GM12878 (cell line): ENCODE measurements around the gene IL10. TPM values are rescaled to one million over a fixed set of nuclear protein-coding genes. Genes with fewer than 3 reads are reported as not detected.
A peak's percentile ranks its signal among the peaks of the same experiment; 100 is the strongest.

Experiments used
- ATF7 ChIP-seq: fragments of 450-650 bp; IDR thresholded peaks from 2 replicates; pipeline ENCODE4 v1.6.1; 2016; ENCODE audit warnings: low read depth, mild to moderate bottlenecking
- BACH1 ChIP-seq: fragments of 450-650 bp; IDR thresholded peaks from 2 replicates; pipeline ENCODE4 v1.6.1; 2017; ENCODE audit warnings: mild to moderate bottlenecking, borderline replicate concordance
- CBFB ChIP-seq: IDR thresholded peaks from 2 replicates; pipeline ENCODE4 v1.6.1; 2016; ENCODE audit warnings: antibody characterized with exemption, low read depth
- HCFC1 ChIP-seq: fragments of 150-350 bp; IDR thresholded peaks from 2 replicates; pipeline ENCODE4 v1.6.1; 2014; ENCODE audit warnings: low read length
- MEF2A ChIP-seq: IDR thresholded peaks from 2 replicates; pipeline ENCODE4 v1.6.1; 2011; ENCODE audit warnings: low read depth, mild to moderate bottlenecking, low read length, moderate library complexity; ENCODE audit not compliant: insufficient read depth
- MXI1 ChIP-seq: fragments of 150-350 bp; IDR thresholded peaks from 2 replicates; pipeline ENCODE4 v1.6.1; 2011; ENCODE audit warnings: low read depth, mild to moderate bottlenecking, inconsistent platforms, low read length, improper control_type of control experiment
- NFYB ChIP-seq: IDR thresholded peaks from 2 replicates; pipeline ENCODE4 v1.6.1; 2011; ENCODE audit warnings: low read depth, mild to moderate bottlenecking, low read length, improper control_type of control experiment, moderate library complexity; ENCODE audit not compliant: insufficient read depth
- NR2F1 ChIP-seq: fragments of 450-650 bp; conservative IDR thresholded peaks from 2 replicates; pipeline ENCODE4 v1.6.1; 2017; ENCODE audit warnings: mild to moderate bottlenecking
- SP1 ChIP-seq: IDR thresholded peaks from one replicate; pipeline ENCODE4 v1.6.1; 2011; ENCODE audit warnings: low read depth, low read length
- STAT3 ChIP-seq: IDR thresholded peaks from 2 replicates; pipeline ENCODE4 v1.6.1; 2011; ENCODE audit warnings: low read depth, low read length, improper control_type of control experiment
- ZSCAN29 ChIP-seq: fragments of 450-650 bp; IDR thresholded peaks from 2 replicates; pipeline ENCODE4 v1.6.1; 2017; ENCODE audit warnings: mild to moderate bottlenecking, moderate library complexity
- polyA plus RNA-seq, 11 experiments: library from polyadenylated mRNA; depleted of rRNA in 4 of 11; unstranded in 6 of 11; stranded (reverse) in 5 of 11; fragments of >200 nt; fragmentation: Nextera tagmentation in 4 of 11; fragmentation: Illumina TruSeq in 1 of 11; extraction: Ambion mirVana in 4 of 11; extraction: Trizol in 1 of 11; gene quantifications; 1 replicate in 1 of 11; 2 replicates in 10 of 11; pipeline versions ENCODE4 v1.2.1 to v1.2.3, GENCODE V29; 2011 to 2016; ENCODE audit warnings: inconsistent platforms in 2 of 11, missing spikeins in 2 of 11, low read depth in 1 of 11
- total RNA-seq, 4 experiments: library from RNA; depleted of rRNA in 3 of 4; stranded (reverse); fragments of >200 nt in 3 of 4; fragmentation: Illumina TruSeq in 1 of 4; extraction: Trizol in 1 of 4; gene quantifications; 2 replicates each; pipeline versions ENCODE4 v1.2.1 to v1.2.3, GENCODE V29; 2013 to 2021
- TF ChIP-seq, protein P1 (sequence below): fragments of 150-350 bp; IDR thresholded peaks from 2 replicates; pipeline ENCODE4 v1.6.1; 2016; ENCODE audit warnings: low read depth, low read length
- TF ChIP-seq, protein P2 (sequence below): fragments of 450-650 bp; IDR thresholded peaks from 2 replicates; pipeline ENCODE4 v1.6.1; 2017; ENCODE audit warnings: antibody characterized with exemption, mild to moderate bottlenecking, moderate library complexity
- TF ChIP-seq, protein P3 (sequence below): fragments of 450-650 bp; IDR thresholded peaks from 2 replicates; pipeline ENCODE4 v1.6.1; 2017; ENCODE audit warnings: mild to moderate bottlenecking, moderate library complexity
- TF ChIP-seq, protein P4 (sequence below): fragments of 450-650 bp; IDR thresholded peaks from 2 replicates; pipeline ENCODE4 v1.6.1; 2014; ENCODE audit warnings: mild to moderate bottlenecking
- TF ChIP-seq, protein P5 (sequence below): fragments of 450-650 bp; IDR thresholded peaks from 2 replicates; pipeline ENCODE4 v1.6.1; 2018; ENCODE audit warnings: mild to moderate bottlenecking, low read depth, moderate library complexity; ENCODE audit not compliant: partially characterized antibody

The IL10 gene
- total and polyA plus RNA-seq, 10 of the 15 experiments (the other 5 are each of a cell fraction or from before 2014, with no cell fraction given): 0.34 to 5.0 (median 1.1) TPM

DNA sequence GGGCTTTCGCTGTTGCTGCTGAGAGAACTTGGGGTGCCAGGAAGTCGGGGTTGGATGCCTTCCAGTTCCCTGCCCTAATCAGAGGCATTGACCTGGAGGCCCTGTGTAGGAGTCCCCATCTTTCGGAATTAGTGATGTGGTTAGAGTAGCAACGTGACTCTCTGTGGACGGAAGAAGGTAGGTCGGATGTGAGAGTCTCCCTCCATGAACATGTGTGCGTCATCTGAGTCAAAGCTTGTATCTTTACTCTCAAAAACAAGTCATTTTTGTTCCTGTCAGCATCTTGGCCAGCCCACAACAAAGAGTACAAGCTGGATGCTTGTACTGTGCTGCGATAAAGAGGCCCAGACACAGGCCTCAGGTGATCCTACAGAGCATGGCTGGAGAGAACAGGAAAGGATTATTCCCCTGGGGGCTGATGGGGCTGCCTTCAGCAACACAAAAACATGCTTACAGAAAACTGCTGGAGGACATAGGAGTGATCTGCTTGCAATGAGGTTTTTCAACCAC is 31.0 kb upstream of the IL10 start (continued):
- TF ChIP-seq, protein P1, sequence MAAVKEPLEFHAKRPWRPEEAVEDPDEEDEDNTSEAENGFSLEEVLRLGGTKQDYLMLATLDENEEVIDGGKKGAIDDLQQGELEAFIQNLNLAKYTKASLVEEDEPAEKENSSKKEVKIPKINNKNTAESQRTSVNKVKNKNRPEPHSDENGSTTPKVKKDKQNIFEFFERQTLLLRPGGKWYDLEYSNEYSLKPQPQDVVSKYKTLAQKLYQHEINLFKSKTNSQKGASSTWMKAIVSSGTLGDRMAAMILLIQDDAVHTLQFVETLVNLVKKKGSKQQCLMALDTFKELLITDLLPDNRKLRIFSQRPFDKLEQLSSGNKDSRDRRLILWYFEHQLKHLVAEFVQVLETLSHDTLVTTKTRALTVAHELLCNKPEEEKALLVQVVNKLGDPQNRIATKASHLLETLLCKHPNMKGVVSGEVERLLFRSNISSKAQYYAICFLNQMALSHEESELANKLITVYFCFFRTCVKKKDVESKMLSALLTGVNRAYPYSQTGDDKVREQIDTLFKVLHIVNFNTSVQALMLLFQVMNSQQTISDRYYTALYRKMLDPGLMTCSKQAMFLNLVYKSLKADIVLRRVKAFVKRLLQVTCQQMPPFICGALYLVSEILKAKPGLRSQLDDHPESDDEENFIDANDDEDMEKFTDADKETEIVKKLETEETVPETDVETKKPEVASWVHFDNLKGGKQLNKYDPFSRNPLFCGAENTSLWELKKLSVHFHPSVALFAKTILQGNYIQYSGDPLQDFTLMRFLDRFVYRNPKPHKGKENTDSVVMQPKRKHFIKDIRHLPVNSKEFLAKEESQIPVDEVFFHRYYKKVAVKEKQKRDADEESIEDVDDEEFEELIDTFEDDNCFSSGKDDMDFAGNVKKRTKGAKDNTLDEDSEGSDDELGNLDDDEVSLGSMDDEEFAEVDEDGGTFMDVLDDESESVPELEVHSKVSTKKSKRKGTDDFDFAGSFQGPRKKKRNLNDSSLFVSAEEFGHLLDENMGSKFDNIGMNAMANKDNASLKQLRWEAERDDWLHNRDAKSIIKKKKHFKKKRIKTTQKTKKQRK: no peak
- peak; percentile 90; the same call in 1 of the 2 replicates for TF ChIP-seq STAT3
- TF ChIP-seq NR2F1: peak; percentile 99
- TF ChIP-seq, protein P2, sequence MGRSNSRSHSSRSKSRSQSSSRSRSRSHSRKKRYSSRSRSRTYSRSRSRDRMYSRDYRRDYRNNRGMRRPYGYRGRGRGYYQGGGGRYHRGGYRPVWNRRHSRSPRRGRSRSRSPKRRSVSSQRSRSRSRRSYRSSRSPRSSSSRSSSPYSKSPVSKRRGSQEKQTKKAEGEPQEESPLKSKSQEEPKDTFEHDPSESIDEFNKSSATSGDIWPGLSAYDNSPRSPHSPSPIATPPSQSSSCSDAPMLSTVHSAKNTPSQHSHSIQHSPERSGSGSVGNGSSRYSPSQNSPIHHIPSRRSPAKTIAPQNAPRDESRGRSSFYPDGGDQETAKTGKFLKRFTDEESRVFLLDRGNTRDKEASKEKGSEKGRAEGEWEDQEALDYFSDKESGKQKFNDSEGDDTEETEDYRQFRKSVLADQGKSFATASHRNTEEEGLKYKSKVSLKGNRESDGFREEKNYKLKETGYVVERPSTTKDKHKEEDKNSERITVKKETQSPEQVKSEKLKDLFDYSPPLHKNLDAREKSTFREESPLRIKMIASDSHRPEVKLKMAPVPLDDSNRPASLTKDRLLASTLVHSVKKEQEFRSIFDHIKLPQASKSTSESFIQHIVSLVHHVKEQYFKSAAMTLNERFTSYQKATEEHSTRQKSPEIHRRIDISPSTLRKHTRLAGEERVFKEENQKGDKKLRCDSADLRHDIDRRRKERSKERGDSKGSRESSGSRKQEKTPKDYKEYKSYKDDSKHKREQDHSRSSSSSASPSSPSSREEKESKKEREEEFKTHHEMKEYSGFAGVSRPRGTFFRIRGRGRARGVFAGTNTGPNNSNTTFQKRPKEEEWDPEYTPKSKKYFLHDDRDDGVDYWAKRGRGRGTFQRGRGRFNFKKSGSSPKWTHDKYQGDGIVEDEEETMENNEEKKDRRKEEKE: no peak
- no peak for TF ChIP-seq ZSCAN29
- TF ChIP-seq CBFB: peak; percentile 90
- TF ChIP-seq, protein P3, sequence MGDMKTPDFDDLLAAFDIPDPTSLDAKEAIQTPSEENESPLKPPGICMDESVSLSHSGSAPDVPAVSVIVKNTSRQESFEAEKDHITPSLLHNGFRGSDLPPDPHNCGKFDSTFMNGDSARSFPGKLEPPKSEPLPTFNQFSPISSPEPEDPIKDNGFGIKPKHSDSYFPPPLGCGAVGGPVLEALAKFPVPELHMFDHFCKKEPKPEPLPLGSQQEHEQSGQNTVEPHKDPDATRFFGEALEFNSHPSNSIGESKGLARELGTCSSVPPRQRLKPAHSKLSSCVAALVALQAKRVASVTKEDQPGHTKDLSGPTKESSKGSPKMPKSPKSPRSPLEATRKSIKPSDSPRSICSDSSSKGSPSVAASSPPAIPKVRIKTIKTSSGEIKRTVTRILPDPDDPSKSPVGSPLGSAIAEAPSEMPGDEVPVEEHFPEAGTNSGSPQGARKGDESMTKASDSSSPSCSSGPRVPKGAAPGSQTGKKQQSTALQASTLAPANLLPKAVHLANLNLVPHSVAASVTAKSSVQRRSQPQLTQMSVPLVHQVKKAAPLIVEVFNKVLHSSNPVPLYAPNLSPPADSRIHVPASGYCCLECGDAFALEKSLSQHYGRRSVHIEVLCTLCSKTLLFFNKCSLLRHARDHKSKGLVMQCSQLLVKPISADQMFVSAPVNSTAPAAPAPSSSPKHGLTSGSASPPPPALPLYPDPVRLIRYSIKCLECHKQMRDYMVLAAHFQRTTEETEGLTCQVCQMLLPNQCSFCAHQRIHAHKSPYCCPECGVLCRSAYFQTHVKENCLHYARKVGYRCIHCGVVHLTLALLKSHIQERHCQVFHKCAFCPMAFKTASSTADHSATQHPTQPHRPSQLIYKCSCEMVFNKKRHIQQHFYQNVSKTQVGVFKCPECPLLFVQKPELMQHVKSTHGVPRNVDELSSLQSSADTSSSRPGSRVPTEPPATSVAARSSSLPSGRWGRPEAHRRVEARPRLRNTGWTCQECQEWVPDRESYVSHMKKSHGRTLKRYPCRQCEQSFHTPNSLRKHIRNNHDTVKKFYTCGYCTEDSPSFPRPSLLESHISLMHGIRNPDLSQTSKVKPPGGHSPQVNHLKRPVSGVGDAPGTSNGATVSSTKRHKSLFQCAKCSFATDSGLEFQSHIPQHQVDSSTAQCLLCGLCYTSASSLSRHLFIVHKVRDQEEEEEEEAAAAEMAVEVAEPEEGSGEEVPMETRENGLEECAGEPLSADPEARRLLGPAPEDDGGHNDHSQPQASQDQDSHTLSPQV: peak; percentile 54; the same call in 1 of the 2 replicates
- peak; percentile 83 for TF ChIP-seq SP1
- TF ChIP-seq BACH1: peak; percentile 88
- TF ChIP-seq HCFC1: no peak
- TF ChIP-seq MXI1: peak; percentile 76; the same call in 1 of the 2 replicates
- TF ChIP-seq NFYB: no peak
- TF ChIP-seq MEF2A: peak; percentile 79
- TF ChIP-seq, protein P4, sequence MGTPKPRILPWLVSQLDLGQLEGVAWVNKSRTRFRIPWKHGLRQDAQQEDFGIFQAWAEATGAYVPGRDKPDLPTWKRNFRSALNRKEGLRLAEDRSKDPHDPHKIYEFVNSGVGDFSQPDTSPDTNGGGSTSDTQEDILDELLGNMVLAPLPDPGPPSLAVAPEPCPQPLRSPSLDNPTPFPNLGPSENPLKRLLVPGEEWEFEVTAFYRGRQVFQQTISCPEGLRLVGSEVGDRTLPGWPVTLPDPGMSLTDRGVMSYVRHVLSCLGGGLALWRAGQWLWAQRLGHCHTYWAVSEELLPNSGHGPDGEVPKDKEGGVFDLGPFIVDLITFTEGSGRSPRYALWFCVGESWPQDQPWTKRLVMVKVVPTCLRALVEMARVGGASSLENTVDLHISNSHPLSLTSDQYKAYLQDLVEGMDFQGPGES: no peak
- TF ChIP-seq, protein P5, sequence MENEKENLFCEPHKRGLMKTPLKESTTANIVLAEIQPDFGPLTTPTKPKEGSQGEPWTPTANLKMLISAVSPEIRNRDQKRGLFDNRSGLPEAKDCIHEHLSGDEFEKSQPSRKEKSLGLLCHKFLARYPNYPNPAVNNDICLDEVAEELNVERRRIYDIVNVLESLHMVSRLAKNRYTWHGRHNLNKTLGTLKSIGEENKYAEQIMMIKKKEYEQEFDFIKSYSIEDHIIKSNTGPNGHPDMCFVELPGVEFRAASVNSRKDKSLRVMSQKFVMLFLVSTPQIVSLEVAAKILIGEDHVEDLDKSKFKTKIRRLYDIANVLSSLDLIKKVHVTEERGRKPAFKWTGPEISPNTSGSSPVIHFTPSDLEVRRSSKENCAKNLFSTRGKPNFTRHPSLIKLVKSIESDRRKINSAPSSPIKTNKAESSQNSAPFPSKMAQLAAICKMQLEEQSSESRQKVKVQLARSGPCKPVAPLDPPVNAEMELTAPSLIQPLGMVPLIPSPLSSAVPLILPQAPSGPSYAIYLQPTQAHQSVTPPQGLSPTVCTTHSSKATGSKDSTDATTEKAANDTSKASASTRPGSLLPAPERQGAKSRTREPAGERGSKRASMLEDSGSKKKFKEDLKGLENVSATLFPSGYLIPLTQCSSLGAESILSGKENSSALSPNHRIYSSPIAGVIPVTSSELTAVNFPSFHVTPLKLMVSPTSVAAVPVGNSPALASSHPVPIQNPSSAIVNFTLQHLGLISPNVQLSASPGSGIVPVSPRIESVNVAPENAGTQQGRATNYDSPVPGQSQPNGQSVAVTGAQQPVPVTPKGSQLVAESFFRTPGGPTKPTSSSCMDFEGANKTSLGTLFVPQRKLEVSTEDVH: peak; percentile 67
- TF ChIP-seq ATF7: peak; percentile 96
